ENCODE data around the gene CCDC38. TPM values are rescaled to one million over a fixed set of nuclear protein-coding genes. Genes with fewer than 3 reads are reported as not detected.
A peak's percentile ranks its signal among the peaks of the same experiment; 100 is the strongest.

The CCDC38 gene
- total RNA-seq, 1 donor: not detected

DNA sequence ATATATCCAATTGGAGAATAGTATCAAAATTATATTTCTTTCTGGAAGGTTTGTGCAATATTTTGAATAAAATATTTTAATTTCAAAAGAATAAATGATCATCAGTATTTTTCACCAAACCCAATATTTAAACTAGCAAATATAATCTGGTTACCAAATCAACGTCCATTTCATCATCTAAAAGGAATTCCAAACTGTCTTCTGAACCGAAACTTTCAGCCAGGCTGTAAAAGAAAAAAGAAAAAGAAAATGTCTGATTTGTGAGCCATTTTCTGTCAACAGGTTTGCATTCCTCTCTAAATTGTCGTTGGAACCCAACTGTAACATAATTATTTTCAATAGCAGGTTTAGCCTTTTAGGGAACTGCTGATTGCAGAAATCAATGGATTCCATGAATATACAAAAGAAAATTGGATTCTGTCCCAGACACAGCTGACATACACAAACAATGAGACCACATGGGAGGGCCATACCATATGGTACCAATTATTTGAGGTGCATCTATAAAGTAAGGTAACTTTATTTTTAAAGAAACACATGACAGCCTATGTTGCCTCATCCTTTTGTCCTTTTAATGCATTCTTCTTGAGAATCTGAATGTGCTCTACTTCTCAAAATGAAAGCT is 61.0 kb downstream of the CCDC38 start:
- Histone ChIP-seq H3K27me3 (ENCODE audit: insufficient read depth, low read length) (peaks cover 4% of the 10 kb centered on the region), H3K4me1 (ENCODE audit: insufficient read depth, low read length) (no peaks in the 10 kb centered on the region), H3K4me3 (ENCODE audit: low read length) (no peak overlapping the region), H3K9me3 (ENCODE audit: low read depth, low read length) (no peaks in the 10 kb centered on the region)

DNA sequence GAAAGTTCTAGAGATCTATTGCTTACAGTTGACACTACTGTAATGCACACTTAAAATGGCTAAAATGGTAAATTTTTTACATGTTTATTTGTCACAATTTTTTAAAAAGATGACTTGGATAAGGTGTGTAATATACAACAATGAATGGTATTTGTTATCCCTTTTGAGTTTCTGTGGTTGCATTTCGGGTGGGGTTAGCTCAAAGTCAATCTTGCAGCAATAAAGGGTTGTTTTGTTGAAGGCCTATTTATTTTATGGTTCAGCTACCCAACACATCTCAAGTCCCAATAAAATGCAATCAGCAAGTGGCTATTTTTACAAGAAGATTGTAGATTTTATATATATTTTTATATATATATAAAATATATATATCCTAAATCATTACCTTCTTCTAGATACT is 61.5 kb downstream of the CCDC38 start:
- Histone ChIP-seq H3K9me3 (ENCODE audit: low read depth, low read length) (no peaks in the 10 kb centered on the region), H3K4me1 (ENCODE audit: insufficient read depth, low read length) (no peaks in the 10 kb centered on the region), H3K4me3 (ENCODE audit: low read length) (no peak overlapping the region), H3K27me3 (ENCODE audit: insufficient read depth, low read length) (peaks cover 4% of the 10 kb centered on the region)

DNA sequence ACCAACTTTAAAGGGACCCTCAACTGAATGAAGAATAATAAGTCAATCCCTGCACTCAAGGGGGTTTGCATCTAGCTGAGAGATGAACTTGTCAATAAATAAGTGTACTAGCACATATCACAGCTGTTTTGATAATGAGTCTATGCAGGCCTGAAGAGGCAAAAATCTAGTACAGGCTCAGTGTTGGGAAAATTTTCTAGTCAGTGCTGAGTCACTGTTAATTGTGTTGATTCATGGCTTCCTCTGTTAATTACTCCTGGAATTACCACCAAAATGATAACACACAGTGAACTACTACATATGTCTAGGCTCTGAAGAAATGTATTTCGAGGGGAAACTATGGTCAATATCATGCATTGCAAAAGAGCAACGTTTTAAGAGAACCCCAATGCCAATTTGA is 64.8 kb downstream of the CCDC38 start:
- no peaks in the 10 kb centered on the region for H3K27me3 ChIP-seq (ENCODE audit: insufficient read depth, low read length)
- no peak overlapping the region for H3K4me3 ChIP-seq (ENCODE audit: low read length)
- H3K9me3 ChIP-seq (ENCODE audit: low read depth, low read length): no peaks in the 10 kb centered on the region
- H3K4me1 ChIP-seq (ENCODE audit: insufficient read depth, low read length): no peaks in the 10 kb centered on the region

DNA sequence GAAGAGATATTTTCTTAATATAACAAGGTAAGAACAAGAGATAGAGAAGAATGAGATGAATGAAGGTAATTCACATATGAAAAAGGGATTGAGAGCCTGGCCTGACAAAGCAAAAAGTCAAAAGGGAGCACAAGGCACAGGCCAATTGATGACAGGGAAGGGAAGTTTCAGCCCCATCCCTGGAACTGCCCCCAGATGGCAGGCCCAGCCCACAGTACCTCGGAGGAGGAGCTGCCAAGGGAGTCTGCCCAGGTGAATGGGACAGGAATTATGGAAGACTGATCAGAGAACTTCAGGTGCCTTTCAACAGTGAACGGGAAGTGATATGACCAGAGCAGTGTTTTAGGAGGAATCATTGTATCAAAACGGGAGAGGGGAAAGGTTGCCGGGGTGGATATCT is 68.0 kb downstream of the CCDC38 start:
- no peaks in the 10 kb centered on the region for H3K4me1 ChIP-seq (ENCODE audit: insufficient read depth, low read length)
- H3K4me3 ChIP-seq (ENCODE audit: low read length): no peak overlapping the region
- H3K9me3 ChIP-seq (ENCODE audit: low read depth, low read length): no peaks in the 10 kb centered on the region
- no peaks in the 10 kb centered on the region for H3K27me3 ChIP-seq (ENCODE audit: insufficient read depth, low read length)

DNA sequence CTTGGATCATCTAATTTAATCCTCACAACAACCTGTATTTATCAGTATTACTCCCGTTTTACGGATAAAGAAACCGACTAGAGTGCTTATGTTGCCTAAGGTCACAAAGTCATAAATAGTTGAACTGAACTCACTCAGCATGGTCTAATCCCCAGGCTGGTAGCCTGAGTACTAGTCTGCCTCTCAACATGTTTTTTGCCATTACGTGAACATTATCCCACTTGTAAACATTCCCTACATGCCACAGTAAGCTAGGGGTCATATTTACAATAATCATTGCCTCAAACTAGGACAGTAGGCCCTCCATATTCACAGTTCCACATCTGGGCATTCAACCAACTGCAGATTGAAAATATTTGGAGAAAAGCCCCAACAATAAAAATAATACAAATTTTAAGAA is 71.5 kb downstream of the CCDC38 start:
- H3K9me3 ChIP-seq (ENCODE audit: low read depth, low read length): no peaks in the 10 kb centered on the region
- no peak overlapping the region for H3K4me3 ChIP-seq (ENCODE audit: low read length)
- no peaks in the 10 kb centered on the region for H3K4me1 ChIP-seq (ENCODE audit: insufficient read depth, low read length)
- no peaks in the 10 kb centered on the region for H3K27me3 ChIP-seq (ENCODE audit: insufficient read depth, low read length)

DNA sequence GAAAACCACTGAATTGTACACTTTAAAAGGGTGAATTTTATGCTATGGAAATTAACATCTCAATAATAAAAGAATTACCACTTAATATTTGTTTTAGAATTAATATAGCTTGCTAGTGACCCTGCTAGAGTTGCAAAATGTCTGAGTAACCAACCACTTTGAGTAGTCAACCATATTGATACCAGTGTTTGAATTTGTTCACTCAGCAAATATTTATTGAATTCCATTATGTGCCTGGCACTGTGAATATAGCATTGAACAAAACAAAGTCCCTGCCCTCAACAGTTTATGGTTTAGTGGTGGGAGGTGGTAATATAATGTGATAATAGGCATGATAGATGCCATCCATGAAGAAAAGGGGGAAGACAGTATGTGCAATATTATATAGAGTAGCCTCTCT is 79.1 kb downstream of the CCDC38 start:
- no peaks in the 10 kb centered on the region for H3K9me3 ChIP-seq (ENCODE audit: low read depth, low read length)
- peaks cover 17% of the 10 kb centered on the region for H3K4me1 ChIP-seq (ENCODE audit: insufficient read depth, low read length)
- H3K27me3 ChIP-seq (ENCODE audit: insufficient read depth, low read length): no peaks in the 10 kb centered on the region
- H3K4me3 ChIP-seq (ENCODE audit: low read length): no peak overlapping the region

DNA sequence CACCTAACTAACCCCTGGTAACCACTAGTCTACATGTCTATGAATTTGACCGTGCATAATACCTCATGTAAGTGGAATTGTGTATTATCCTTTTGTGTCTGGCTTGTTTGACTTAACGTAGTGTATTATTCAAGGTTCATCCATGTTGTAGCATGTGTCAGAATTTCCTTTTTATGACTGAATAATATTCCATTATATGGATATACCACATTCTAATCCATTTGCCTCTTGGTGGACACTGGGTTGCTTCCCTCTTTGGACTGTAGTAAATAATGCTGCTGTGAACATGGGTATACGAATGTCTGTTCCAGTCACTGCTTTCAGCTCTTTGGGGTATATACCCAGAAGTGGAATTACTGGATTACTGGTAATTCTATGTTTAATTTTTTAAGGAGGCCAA is 80.4 kb downstream of the CCDC38 start:
- Histone ChIP-seq H3K4me1 (ENCODE audit: insufficient read depth, low read length) (peaks cover 25% of the 10 kb centered on the region), H3K27me3 (ENCODE audit: insufficient read depth, low read length) (peaks cover 5% of the 10 kb centered on the region), H3K9me3 (ENCODE audit: low read depth, low read length) (no peaks in the 10 kb centered on the region), H3K4me3 (ENCODE audit: low read length) (no peak overlapping the region)

DNA sequence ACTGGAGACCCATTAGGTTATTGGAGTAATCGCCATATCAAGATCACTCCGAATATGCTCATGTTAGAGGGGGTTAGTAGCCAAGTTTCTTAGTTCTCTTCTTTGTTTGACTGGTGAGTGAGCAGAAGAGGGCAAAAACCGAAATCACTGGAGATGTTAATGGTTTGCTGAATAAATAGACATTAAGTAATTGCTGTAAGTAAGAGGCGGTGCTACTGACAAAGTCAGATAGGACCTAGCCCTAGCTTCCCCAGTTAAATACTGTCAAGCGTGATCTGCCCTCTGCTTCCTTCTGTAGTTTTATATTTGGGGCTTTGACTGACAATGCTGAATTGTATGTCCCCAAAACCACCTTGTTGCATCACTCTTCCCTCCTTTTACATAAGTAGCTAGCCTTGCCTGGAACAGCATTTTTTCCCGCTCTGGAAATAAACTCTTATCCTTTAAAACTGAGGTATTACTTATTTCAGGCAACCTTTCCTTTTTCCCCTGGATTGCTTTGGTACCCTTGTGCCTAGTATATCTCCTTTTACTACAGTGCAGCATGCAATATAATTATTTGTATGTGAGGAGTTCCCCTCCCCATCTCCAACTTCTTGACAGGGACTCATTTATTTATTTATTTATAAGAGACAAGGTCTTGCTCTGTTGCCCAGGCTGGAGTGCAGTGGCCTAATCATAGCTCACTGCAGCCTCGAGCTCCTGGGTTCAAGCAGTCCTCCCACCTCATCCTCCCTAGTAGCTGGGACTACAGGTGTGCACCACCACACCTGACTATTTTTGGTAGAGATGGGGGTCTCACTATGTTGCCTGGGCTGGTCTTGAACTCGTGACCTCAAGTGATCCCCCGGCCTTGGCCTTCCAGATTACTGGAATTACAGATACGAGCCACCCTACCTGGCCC is 82.2 kb downstream of the CCDC38 start:
- Histone ChIP-seq H3K27me3 (ENCODE audit: insufficient read depth, low read length) (peaks cover 12% of the 10 kb centered on the region), H3K4me3 (ENCODE audit: low read length) (peak overlapping the region; percentile 56), H3K9me3 (ENCODE audit: low read depth, low read length) (no peaks in the 10 kb centered on the region), H3K4me1 (ENCODE audit: insufficient read depth, low read length) (peaks cover 25% of the 10 kb centered on the region)

DNA sequence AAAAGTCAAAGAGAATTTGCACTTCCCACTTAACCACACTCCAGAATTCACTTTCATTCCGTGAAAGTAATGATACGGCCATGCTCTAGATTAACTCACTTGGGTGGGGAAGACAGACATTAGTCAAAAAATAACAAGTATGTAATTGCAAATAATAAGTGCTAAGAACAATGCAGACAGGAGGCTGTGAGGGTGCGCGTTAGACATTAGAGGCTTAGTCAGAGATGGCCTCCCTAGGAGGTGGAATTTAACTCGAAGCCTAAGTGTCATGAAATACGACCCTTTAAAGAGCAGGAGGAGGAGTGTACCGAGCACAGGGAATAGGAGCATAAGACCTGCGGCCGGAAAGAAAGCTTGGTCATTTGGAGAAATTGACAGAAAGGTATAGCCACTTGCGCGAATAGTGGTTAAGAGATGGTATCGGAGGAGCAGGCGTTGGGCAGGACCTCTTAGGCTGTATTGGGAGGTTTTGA is 83.0 kb downstream of the CCDC38 start:
- Histone ChIP-seq H3K4me1 (ENCODE audit: insufficient read depth, low read length) (peaks cover 25% of the 10 kb centered on the region), H3K27me3 (ENCODE audit: insufficient read depth, low read length) (peaks cover 19% of the 10 kb centered on the region), H3K4me3 (ENCODE audit: low read length) (peak overlapping the region; percentile 56), H3K9me3 (ENCODE audit: low read depth, low read length) (no peaks in the 10 kb centered on the region)

DNA sequence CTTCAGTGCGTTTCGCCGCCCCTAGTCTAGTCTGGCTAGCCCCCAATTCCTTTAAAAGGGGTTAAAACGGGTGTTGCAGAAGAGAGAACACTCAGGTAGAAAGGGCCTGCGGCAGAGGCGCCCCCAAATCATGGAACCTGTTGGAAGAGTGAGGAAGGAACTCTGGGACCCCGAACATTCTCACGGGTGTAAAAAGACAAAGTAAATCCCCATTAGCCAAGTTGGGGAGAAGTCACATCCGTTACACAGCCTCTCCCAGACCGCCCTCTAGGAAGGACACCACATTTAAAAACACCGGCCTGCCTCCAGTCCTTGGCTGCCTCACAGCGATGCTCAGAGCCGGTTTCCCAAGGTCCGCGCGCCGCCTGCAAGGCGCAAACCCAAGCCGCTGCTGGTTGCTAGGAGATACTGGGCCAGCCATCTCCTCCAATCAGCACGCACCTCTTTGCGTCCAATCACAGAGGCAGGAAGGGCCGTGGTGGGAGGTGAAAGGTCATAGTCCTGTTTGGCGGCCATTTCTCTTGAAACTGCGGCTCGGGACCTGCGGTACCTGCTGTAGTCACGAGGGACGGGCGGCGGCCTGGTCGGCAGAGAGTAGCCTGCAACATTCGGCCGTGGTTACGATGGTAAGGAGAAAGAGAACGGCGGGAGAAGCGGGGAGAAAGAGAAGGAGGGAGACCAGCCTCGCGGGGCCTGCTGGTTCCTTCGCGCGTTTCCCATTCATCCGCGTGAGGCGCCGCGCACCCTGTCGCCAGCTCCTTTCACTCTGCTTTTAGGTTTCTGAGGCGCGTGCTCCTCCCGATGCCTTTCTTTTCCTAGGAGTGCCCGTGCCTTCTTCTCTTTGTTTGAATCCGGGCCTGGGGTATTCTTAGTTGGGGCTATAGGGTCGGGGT is 83.7 kb downstream of the CCDC38 start, which contains the start of gene SNRPF:
Gene SNRPF, plus strand, starts transcription at position 502 of the 893 bp plus-strand sequence. Its CDS starts 122 bp downstream, at position 624.
- Histone ChIP-seq H3K4me1 (ENCODE audit: insufficient read depth, low read length) (peaks cover 25% of the 10 kb centered on the region), H3K9me3 (ENCODE audit: low read depth, low read length) (no peaks in the 10 kb centered on the region), H3K27me3 (ENCODE audit: insufficient read depth, low read length) (peaks cover 24% of the 10 kb centered on the region), H3K4me3 (ENCODE audit: low read length) (peak within 1 kb of the TSS; percentile 56)

DNA sequence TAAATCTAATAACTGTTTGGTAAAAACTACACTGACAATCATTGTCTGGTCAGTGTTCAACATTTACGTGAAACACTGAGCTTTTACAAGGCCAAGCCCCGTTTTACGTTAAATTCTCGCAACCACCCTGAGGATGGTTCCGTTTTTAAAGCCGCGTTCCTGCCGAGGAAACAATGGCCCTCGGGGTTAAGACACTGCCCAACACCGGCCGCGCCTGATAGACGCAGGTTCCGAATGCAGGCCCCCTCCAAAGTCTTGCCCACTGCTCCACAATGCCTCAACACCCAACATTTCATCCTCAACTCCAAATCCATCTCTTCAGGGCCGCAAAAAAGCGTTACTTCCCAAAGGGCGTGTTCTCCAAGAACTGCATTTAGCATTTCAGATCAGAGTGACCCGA is 84.6 kb downstream of the CCDC38 start:
- H3K27me3 ChIP-seq (ENCODE audit: insufficient read depth, low read length): peaks cover 28% of the 10 kb centered on the region
- no peaks in the 10 kb centered on the region for H3K9me3 ChIP-seq (ENCODE audit: low read depth, low read length)
- H3K4me3 ChIP-seq (ENCODE audit: low read length): peak overlapping the region; percentile 9
- peaks cover 25% of the 10 kb centered on the region for H3K4me1 ChIP-seq (ENCODE audit: insufficient read depth, low read length)

DNA sequence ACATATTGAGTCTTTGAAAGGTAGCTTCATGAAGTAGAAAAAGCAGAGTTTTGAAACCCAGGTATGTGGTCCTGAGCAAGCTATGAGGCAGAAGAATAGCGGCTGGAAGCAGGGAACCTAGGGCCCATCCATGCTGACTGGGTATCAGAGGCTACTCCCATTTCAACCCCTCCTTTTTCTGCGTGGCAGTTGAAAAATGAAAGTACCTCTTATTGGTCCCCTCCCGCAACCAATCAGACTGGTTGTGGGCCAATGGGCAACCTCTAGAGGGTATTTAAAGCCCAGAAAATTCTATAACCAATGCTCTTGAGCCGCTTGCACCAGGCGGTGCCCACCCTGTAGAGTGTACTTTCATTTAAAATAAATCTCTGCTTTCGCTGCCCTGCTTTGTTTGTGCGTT is 85.3 kb downstream of the CCDC38 start:
- H3K9me3 ChIP-seq (ENCODE audit: low read depth, low read length): no peaks in the 10 kb centered on the region
- no peak overlapping the region for H3K4me3 ChIP-seq (ENCODE audit: low read length)
- H3K27me3 ChIP-seq (ENCODE audit: insufficient read depth, low read length): peaks cover 28% of the 10 kb centered on the region
- peaks cover 25% of the 10 kb centered on the region for H3K4me1 ChIP-seq (ENCODE audit: insufficient read depth, low read length)

DNA sequence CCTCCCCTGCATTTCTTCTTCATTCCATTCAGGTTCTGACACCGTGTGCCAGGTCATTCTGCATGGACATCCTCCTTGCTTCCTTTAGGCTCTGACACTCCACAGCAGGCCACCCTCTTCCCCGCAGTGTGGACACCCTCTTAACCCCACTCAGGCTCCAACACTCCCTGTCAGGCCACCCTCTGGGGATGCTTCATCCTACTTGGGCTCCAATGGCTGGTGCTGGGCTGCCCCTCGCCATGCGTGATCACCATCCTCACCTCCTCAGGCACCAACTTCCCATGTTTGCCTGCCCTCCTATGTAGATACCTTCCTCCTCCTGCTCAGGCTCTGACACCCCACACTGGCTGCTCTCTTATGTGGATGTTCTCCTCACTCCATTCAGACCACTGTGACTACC is 90.3 kb downstream of the CCDC38 start:
- H3K9me3 ChIP-seq (ENCODE audit: low read depth, low read length): no peaks in the 10 kb centered on the region
- peaks cover 36% of the 10 kb centered on the region for H3K27me3 ChIP-seq (ENCODE audit: insufficient read depth, low read length)
- H3K4me3 ChIP-seq (ENCODE audit: low read length): no peak overlapping the region
- no peaks in the 10 kb centered on the region for H3K4me1 ChIP-seq (ENCODE audit: insufficient read depth, low read length)

DNA sequence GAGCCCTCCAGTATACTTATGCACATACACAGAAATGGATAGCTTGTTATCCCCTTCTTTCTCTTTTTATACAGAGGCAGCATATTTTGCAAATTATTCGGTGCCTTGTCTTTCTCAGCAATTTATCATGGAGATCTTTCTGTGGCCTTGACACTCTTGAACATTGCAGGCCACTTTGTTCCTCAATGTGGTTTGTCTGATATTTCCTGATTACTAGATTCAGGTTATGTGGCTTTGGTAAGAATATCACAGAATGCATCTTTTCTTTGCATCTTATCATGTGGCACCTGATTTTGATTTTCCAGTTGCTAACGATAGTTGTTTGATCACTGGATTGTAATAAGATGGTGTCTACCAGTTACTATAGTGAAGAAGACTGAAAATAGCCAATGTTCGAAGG is 90.8 kb downstream of the CCDC38 start:
- Histone ChIP-seq H3K9me3 (ENCODE audit: low read depth, low read length) (no peaks in the 10 kb centered on the region), H3K4me3 (ENCODE audit: low read length) (no peak overlapping the region), H3K4me1 (ENCODE audit: insufficient read depth, low read length) (no peaks in the 10 kb centered on the region)

More for the DNA sequence above, 90.8 kb downstream of the CCDC38 start:
- H3K27me3 ChIP-seq (ENCODE audit: insufficient read depth, low read length): peaks cover 35% of the 10 kb centered on the region
